ENCODE measurements around the gene BMPR1B.
A peak's percentile ranks its signal among the peaks of the same experiment; 100 is the strongest.
"Not testable (repeated sequence)": the region's sequence is repeated elsewhere in the genome, so short reads cannot be mapped to it uniquely, and the experiment has no call there.

The BMPR1B gene

DNA sequence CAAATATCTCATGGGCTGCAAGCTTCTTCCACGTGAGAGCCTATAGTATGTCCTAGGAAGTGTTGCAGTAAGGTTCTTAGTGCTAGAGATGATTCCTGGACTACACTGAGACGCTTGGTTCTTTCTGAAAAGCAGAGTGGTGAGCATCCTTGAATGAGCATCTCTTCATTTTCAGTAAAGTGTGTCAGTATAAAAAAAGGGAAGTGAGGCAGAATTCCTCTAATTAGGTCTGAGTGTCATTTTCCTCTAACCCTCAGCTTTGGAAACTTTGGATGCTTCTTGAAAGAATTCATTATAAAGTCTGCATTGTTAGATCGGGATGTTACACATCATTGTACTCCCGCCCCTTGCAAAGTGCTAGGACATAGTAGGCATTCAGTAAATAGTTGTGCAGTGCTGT lies 5.2 kb downstream of the BMPR1B start:
- no peak for DNase-seq (ENCODE audit: low read depth)

DNA sequence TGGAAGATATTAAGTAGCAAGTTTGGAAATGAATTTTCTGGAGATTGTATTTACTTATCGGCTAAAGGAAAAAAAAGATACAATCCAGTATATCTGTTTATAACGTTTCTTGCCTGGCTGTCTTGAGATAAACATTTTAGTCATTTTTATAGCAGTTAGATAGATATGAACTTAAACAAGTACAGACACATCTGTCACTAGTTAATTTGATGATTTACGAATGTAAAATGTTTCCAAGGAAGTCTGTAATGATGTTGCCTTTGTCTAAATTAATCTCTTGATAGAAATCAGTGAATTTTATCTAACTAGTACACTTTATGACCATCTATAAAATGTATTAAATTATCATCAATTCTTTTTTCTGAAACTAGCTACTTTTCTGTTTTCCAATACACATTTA lies 5.7 kb downstream of the BMPR1B start:
- no peak for DNase-seq (ENCODE audit: low read depth)

DNA sequence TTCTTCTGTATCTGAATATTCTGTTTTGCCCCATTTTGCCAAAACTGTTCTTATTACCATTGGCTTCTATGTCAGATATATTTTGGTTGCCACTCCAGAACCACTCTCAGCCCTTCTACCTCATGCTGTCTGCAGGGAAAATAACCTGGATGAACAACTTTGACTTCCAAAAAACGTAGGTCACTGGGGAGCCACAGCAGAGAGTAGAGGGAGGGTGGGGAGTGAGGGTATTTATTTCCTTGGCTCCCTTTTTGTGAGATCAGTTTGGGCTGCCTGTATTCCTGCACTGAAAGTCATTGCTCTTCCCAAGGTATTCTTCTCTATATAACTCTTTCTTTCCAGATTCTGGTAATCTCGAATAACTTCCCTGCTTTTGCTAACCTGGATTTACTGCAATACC lies 6.3 kb downstream of the BMPR1B start:
- DNase-seq (ENCODE audit: low read depth), result no peak

DNA sequence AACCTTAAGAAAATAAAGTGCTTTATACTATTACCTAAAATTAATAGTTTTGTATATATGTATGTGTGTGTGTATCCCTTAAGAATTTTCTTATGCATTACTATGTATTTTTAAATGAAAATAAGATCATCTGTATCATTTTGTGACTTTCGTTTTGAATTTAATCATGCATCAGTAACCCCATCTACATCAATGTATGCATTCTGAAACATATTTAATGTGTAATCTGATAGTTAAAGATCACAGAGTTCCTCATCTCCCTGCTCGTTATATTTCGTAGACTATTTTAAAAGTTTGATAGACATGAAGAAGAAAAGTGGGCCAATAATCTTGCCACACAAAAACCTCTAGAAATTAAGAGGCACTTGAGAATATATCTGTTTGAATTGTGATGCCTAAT lies 7.4 kb downstream of the BMPR1B start:
- no peak for DNase-seq (ENCODE audit: low read depth)

DNA sequence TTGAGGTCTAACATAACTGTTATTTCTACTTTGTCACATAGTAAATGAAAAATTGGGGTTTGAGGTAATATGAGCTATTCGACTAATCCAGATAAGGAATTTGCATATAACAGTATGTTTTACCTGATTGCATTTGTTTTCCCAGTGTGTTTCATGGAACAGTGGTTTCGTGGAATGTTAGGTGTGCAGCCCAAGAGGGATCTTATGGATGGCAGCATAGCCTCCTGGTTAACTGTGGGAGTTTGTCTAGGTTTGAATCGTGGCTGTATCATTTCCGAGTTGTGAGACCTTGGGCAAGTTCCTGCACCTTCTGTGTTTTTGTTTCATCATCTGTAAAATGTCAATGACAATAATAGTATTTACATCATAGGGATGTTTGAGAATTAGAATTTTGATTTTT lies 7.9 kb downstream of the BMPR1B start:
- no peak for DNase-seq (ENCODE audit: low read depth)

DNA sequence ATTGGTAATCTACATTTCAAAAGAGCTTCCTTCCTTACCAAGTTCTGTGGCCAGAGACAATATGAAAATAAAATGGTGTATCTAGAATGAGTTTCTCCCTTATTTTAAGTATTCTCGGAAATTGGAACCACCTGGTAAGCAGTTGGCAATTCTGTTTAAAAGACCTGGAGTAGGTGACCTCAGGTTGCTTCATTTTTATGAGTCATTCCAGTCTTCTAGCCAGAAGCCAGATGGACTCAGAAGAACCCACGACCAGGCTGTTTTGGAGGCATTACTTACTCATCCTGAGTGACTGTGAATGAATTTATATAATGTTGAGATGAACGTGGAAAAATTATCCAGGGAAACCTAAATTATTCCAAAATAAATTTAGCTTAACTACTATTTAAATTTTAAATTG lies 9.1 kb downstream of the BMPR1B start:
- peak; percentile 34 for DNase-seq (ENCODE audit: low read depth)

DNA sequence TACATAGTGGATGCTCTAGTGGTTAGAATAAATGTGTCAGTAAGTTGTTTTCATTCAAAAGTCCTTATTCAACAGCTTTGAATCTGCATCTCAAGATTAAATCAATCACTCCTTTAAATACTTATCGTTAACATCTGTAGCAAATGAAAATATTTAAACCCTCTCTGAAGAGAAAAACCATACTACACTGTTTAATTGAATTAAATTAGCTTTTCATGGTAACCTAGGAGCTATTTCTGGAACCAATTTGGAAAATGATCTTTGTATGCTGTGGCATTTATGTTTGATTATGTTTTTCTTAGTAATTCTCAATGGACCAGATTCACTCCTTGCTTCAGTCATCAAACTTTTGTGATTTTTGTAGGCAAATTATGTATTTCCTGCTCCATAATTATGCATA lies 9.7 kb downstream of the BMPR1B start:
- DNase-seq (ENCODE audit: low read depth), result no peak

DNA sequence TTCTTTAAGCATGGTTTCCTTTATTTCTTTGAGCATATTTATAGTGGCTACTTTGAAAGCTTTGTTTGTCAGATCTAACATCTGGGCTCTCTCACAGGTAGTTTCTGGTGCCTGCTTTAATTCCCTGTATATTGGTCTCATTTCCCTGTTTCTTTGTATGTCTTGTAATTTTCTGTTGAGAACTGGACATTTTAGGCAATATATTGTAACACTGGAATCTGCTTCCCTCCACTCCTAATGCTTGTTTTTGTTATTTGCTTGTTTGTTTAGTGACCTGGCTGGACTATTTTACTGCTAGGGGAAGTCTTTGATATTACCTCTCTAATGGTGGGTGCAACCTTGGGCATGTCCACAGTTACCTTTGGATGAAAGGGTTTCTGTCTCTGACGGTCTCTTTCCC lies 25.0 kb downstream of the BMPR1B start:
- no peak for DNase-seq (ENCODE audit: low read depth)

DNA sequence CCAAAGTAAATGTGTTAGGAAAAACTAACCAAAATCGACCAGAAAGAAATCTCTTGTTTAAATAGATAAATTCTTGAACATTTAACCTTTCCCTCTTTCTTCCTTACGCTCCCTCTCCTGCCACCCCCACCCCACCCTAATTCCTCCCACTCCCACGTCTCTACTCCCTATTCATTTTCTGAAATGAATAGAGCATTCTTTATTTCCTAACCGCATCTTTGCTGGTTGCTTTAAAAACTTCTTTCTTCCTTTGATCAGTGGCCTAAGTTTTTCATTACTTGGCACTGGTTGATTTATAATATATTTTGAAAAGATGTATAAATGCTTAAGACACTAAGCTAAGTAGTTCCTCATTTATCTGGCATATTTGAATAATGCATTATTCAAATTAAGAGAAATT lies 33.9 kb downstream of the BMPR1B start:
- DNase-seq (ENCODE audit: low read depth), result no peak

DNA sequence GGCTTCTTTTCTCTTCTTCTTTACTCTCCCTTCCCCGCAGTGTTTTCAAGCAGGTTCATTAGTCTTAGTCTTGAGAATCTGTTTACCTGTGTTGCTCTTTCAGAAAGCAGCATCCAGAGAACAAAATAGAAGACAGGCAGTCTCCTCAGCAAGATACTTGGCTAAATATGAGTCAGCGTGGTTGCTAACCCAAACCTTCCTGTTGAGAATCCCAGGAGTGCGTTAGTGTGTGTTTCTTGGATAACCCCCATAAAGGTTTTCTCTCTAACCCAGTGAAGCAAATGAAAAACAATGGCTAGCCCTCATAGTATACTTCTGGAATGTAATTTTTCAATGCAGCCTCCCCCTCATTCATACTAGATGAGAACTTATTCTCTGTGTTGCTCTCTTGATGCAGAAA lies 41.1 kb downstream of the BMPR1B start:
- DNase-seq (ENCODE audit: low read depth), result no peak

DNA sequence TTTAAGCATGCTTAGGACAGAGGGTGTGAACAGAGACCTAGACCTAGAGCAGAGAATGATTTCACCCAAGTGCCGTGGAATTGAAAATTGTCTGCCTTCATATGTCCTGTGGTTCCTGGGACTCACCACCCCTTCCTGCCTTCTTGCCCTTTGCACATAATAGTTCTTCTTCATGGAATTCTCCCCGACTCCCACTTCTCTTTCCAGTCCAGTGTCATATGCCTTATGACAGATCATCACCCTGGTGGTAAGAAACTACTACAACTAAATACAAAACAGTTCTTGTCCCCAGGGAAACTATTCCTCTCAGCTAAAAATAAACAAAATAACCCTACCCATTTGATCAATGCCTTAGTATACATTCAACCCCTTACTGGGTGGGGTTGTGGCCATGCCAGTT lies 43.3 kb downstream of the BMPR1B start:
- no peak for DNase-seq (ENCODE audit: low read depth)

DNA sequence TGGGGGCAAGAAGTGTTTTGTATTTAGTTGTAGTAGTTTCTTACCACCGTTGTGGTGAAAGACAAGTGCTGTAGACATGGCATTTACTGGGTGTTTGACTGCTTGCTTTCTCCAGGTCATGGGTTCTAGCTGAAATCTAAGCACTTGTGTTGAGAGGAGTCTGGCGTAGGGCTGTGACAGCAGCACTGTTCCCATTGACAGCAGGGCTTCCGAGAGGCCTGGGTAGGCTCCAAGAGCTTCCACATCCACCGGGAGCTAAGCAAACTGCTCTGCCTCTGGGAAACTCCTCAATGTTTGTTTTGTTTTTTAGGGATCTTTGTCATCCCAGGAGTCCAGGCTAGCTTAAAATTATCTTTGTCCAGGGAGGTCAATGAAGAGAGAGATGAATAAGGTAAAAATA lies 44.3 kb downstream of the BMPR1B start:
- DNase-seq (ENCODE audit: low read depth), result no peak

DNA sequence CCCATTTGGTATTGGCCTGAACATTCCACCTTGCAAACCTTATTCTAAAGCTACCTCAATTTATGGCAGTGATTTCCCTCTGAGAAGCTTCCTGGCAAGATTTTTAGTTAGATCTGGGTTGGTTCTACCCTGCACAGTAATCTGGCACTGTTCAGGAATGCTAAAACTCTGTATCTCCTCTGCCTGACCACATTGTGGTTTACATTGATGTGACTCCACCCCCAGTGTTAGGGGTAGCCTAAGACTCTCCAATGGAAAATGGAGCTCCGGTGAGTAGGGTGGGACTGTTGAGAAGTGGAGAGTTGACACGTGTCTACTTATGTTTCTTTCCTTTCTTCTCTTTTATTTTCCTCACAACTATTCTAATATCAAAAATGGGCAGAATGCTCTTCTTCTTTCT lies 45.4 kb downstream of the BMPR1B start:
- no peak for DNase-seq (ENCODE audit: low read depth)

DNA sequence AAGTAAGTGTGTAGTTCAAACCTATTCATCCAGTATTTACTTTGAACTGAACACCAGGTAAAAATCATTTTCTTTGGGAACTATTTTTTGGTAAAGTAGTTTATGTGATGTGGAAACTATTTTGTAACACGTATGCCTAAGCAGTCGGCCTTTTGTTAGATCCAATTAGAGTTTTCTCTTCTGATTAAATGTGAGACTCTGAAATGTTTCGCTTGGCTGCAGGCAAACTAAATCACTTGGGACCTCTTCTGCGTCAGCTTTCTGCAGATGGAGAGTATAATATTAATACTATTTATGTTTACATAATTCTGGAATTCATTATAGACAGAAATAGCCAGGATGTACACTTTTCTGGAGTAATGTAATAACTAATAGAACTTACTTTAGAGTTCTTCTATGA lies 46.9 kb downstream of the BMPR1B start:
- DNase-seq (ENCODE audit: low read depth), result no peak

DNA sequence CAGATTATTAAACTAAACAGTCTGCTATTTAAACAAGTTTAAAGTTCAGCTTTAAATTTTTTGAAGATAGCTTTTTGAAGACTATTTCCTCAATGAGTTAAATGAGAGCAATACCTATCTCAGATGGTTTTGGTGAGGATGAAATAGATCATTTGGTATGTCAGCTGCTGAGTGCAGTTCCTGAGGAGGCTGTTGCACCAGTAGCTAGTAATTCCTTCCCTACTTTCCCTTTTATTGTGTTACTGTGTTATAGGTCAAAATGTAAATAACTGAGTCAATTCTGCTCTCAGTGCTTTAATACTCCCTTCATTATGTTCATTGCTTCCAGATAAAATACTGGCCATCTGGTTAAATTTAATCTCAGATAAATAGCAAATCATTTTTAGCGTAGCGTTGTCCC lies 48.6 kb downstream of the BMPR1B start:
- no peak for DNase-seq (ENCODE audit: low read depth)

DNA sequence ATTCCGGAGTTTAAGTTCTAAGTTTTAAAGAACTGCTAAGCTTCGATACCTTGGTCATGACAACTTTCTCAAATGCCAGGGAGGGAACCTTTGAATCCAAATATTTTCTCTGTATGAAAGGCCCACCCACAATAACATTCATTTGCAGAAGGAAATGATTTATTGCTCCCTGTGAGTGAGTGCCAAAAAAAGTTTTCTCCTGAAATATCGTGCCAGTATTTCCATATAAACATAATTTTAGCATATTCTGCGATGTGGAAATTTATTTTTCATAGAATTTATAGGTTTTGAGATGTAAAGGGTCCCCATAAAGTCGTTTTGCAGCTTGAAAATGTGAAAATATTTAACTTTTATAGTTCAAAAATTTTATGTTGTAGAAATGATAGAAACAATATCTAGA lies 53.9 kb downstream of the BMPR1B start:
- DNase-seq (ENCODE audit: low read depth), result no peak

DNA sequence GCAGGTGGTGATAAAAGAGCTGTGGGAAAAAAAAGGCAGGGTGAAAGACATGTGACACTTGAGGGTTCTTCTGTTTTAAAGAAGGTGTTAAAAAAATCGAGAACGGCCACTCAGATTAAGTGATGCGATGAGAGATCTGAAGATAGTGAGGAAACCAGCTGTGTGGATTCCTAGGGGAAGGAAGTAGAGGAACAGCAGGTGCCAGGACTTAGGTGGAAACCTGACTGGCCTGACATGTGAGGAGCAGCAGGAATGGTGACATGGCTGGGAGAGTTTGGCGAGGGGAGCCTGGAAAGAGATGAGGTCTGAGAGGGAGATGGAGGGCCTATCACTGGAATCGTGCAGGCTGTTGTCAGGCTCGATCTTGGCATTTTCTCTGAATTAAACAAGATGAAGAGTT lies 55.5 kb downstream of the BMPR1B start:
- no peak for DNase-seq (ENCODE audit: low read depth)

DNA sequence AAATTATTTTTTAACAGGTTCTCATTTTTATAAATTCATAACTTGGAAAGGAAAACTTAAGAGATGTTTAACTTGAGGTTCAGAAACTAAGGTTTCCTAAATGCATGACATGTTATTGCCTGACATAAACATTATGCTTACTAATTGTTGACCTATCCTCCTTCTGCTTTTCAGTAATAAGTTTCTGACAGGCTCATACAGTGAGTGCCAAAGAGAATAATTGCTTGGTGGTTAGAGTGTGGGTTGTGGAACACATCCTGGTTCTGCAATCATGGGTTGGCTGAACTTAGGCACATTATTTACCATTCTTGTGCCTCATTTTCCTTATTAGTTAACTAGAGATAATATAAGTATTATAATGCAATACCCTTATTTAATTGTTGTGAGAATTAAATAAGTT lies 56.5 kb downstream of the BMPR1B start:
- no peak for DNase-seq (ENCODE audit: low read depth)

DNA sequence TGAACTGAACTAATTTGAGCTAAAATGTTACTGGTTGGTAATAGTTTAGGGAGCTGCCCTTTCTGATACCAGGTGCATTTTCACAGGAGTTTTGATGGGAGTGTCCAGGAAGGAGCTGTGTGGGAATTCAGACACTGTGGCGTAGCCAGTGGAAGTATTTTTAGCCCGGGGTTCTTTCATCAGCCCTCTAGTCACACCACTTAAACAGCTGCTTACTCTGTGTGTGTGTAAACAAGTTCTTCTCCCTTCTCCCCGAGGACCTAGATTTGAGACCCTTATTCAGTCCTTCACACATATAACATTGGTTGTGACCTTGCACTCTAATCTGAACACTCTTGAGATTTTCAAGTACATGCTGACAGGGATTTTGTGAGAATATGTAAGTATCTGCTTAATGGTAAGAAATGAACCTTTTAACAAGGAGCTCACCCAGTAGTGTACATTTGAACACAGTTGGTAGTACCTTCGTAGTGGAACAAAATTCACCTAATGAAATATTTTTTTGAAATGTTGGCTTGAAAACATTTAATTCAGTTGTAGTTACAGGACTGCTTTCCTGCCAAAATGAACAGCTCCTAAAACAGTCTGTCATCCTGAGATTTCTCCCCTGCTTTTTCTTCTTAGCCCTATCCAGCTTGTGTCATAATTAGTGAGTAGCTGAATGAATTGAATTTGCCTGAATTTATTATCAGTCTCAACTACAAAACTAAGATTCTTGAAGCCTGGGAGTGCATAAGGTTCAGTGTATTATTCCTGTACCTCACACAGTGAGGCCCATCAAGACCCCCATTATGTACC lies 61.8 kb downstream of the BMPR1B start:
- no peak for DNase-seq (ENCODE audit: low read depth)

DNA sequence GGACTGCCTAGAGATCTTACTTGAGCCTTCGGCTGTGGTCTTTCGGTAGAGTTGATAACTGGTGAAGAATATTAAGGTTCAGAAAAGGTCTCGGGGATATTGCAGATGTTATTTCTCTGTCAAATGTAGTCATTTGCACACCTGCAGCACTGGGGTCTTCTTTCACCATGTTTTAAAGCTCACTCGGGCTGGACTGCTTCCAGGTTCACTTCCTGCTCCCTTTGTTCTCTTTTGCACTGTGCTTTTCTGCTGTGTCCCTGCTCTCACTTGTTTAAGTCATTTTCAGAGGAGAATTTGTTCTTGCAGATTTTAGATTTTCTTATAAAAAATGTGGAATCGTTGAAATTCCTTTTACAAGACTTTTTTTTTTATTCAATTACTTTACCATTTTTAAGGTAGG lies 68.5 kb downstream of the BMPR1B start:
- DNase-seq (ENCODE audit: low read depth), result no peak

DNA sequence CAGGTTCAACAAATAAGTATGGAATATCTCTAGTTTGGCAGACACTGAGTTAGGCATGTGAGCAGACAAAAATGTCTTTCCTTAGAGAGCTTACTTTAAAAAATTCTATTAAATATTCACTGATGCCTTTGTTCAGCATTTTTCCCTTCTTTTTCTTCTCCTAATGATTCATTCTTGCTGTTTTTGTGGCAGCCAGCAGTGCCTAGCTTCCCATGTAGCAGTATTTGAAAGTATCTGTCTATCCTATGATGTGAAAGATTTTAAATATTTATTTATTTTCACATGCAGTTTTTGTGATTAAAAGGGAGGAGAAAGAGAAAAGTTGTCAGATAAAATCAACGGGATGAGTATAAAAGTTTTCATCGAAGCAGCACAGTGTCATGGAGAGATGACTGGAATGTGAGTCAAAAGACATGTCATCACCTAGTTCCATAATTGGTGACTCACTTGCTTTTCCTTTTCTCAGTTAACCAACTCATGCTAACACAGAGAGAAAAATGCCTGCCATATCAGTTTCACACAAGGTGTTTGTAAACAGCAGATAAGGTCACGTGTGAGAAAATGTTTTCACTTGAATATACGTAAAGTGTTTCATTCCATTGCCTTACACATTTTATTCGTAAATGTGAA lies 69.8 kb downstream of the BMPR1B start:
- DNase-seq (ENCODE audit: low read depth), result peak; percentile 46

DNA sequence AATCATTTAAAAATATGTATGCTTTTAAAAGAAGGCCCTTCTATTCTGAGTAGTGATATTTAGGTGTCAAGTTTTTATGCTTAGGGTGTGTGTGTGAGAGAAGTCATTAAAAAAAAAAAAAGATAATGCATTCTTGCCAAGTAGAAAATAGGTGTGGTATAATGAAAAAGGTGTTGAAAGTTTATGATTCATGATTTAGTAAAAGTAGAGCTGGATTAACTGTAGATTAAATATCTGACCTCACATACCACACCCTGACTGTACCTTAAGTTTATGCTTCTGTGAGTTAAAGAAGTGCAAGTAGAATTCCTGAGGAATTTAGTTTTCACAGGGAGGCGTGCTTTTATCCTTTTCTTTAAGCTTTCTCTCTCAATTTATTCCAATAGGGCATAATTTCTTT lies 71.1 kb downstream of the BMPR1B start:
- DNase-seq (ENCODE audit: low read depth), result no peak

DNA sequence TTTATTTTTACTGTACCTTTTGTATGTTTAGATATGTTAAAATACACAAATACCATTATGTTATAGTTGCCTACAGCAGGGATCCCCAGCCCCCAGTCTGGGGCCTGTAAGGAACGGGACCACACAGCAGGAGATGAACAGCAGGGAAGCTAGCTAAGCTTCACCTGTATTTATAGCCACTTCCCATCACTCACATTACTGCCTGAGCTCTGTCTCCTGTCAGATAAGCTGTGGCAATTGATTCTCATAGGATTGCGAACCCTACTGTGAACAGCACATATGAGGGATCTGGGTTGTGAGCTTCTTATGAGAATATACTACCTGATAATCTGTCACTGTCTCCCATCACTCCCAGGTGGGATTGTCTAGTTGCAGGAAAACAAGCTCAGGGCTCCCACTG lies 73.9 kb downstream of the BMPR1B start:
- DNase-seq (ENCODE audit: low read depth), result no peak

DNA sequence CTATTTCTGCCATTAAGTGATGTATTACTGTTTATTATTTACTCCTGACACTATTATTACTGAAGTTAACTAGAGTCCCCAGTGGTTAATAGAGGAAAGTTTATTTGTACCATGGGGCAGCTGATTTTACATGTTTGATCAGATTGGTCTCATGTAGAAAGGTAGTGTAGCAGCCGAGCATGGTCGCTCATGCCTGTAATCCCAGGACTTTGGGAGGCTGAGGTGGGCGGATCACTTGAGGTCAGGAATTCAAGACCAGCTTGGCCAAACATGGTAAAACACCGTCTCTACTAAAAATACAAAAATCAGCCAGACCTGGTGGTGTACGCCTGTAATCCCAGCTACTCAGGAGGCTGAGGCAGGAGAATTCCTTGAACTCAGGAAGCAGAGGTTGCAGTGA lies 74.6 kb downstream of the BMPR1B start:
- not testable (repeated sequence) for DNase-seq (ENCODE audit: low read depth)
